Raji (cell line): ENCODE results near the gene SAP30BP.

Experiments used
- POLR2A ChIP-seq: IDR thresholded peaks from 2 replicates; pipeline ENCODE4 v1.6.1; 2011; ENCODE audit warnings: low read depth, low read length, control low read depth; ENCODE audit not compliant: insufficient read depth

SAP30BP gene

DNA sequence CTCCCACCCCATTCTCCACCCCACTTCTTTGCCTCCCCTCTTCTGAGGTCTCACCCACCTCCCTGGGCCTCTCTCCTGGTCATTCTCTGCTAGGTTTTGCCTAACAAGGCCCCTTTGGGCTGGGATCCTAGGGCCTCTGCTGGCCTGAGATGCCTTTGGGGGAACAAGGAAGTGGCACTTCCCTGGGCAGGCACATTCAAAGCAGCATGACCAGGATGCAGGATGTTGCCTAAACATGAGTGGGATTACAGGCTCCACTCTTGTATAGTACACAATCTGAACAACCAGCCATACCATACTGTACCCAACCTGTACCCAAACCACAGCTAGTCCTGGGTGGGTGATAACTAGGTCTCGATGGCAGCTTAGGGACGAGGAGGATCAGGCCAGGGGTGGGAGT, 88.9 kb downstream of the SAP30BP start:
- no peak for TF ChIP-seq POLR2A

GRCh38 chr17:75756451-75757085, 89.4 kb downstream of the SAP30BP start:
- no peak for TF ChIP-seq POLR2A

GRCh38 chr17:75757086-75757681, 90.0 kb downstream of the SAP30BP start:
- no peak for TF ChIP-seq POLR2A
